DND-41 (cell line): ENCODE data around the gene SC5D.

Experiments
- ATAC-seq: fragments of 200-7000 bp; cut with Tn5 transposase; 3 replicates; pipeline ENCODE4 v1.9.1; 2021; ENCODE audit warnings: low read depth; ENCODE audit not compliant: insufficient read depth
- DNase-seq: peaks from one replicate; pipeline ENCODE4 v3.0.0-alpha.2; 2020
- H2AFZ ChIP-seq: 2 replicates; pipeline ENCODE4 v1.6.0; 2012; ENCODE audit warnings: low read depth, low read length
- H3K27ac ChIP-seq: 2 replicates; pipeline ENCODE4 v1.5.1; 2012; ENCODE audit warnings: low read length, inconsistent platforms
- H3K27me3 ChIP-seq: fragments of 200-600 bp; sonication (generic); 2 replicates; pipeline ENCODE4 v1.6.0; 2012; ENCODE audit warnings: low read length, mild to moderate bottlenecking, inconsistent platforms; ENCODE audit not compliant: insufficient read depth, poor library complexity
- H3K36me3 ChIP-seq: 2 replicates; pipeline ENCODE4 v1.5.1; 2012; ENCODE audit warnings: low read length, inconsistent platforms; ENCODE audit not compliant: insufficient read depth
- H3K4me1 ChIP-seq: 2 replicates; pipeline ENCODE4 v1.5.1; 2012; ENCODE audit warnings: mild to moderate bottlenecking, low read length; ENCODE audit not compliant: insufficient read depth
- H3K4me2 ChIP-seq: 2 replicates; pipeline ENCODE4 v1.6.0; 2012; ENCODE audit warnings: mild to moderate bottlenecking, moderate library complexity, low read length, inconsistent platforms; ENCODE audit not compliant: insufficient read depth
- H3K4me3 ChIP-seq, 2 experiments: fragments of 200-600 bp in 1 of 2; shearing (Covaris generic) in 1 of 2; 2 replicates each; pipeline ENCODE4 v1.5.1; 2012 to 2016; ENCODE audit warnings: inconsistent platforms in 2 of 2, low read length in 2 of 2, mild to moderate bottlenecking in 2 of 2, low read depth in 1 of 2, moderate library complexity in 1 of 2
- H3K79me2 ChIP-seq: 2 replicates; pipeline ENCODE4 v1.6.0; 2012; ENCODE audit warnings: low read length, inconsistent platforms; ENCODE audit not compliant: insufficient read depth
- H3K9ac ChIP-seq: 2 replicates; pipeline ENCODE4 v1.6.0; 2012; ENCODE audit warnings: low read depth, mild to moderate bottlenecking, inconsistent platforms, low read length, moderate library complexity
- H3K9me3 ChIP-seq: 2 replicates; pipeline ENCODE4 v1.5.1; 2012; ENCODE audit warnings: low read length, moderate library complexity, mild to moderate bottlenecking, inconsistent platforms; ENCODE audit not compliant: insufficient read depth, severe bottlenecking
- H4K20me1 ChIP-seq: 2 replicates; pipeline ENCODE4 v1.6.0; 2012; ENCODE audit warnings: low read length; ENCODE audit not compliant: insufficient read depth
- CTCF ChIP-seq: IDR thresholded peaks from 2 replicates; pipeline ENCODE4 v1.5.1; 2012; ENCODE audit warnings: borderline replicate concordance, low read length, moderate library complexity, mild to moderate bottlenecking; ENCODE audit not compliant: poor library complexity, severe bottlenecking; ENCODE audit errors: extremely low read depth
- EZH2 ChIP-seq: IDR thresholded peaks from 3 replicates; pipeline ENCODE4 v1.6.1; 2012; ENCODE audit warnings: borderline replicate concordance, low read depth, mild to moderate bottlenecking, moderate library complexity, low read length, inconsistent platforms; ENCODE audit not compliant: severe bottlenecking

SC5D gene

GRCh38 chr11:121347094-121347493 is 54.5 kb downstream of the SC5D start:
- no peak overlapping the region for H3K4me3 ChIP-seq
- TF ChIP-seq EZH2 (no peak), CTCF (no peak)
- H3K4me1 ChIP-seq = 0 out of 2 replicates have a peak, but pooled peaks cover 4% of the 10 kb centered on the region
- H4K20me1 ChIP-seq = no peaks in the 10 kb centered on the region
- no peak overlapping the region for H2AFZ ChIP-seq
- no peak overlapping the region for H3K4me2 ChIP-seq
- no peaks in the 10 kb centered on the region for H3K79me2 ChIP-seq
- H3K9me3 ChIP-seq = no peaks in the 10 kb centered on the region
- no peak overlapping the region for H3K9ac ChIP-seq
- no peaks in the 10 kb centered on the region for H3K36me3 ChIP-seq
- no peak for ATAC-seq
- H3K27ac ChIP-seq = no peak overlapping the region
- no peak for DNase-seq
- H3K27me3 ChIP-seq = no peaks in the 10 kb centered on the region

DNA sequence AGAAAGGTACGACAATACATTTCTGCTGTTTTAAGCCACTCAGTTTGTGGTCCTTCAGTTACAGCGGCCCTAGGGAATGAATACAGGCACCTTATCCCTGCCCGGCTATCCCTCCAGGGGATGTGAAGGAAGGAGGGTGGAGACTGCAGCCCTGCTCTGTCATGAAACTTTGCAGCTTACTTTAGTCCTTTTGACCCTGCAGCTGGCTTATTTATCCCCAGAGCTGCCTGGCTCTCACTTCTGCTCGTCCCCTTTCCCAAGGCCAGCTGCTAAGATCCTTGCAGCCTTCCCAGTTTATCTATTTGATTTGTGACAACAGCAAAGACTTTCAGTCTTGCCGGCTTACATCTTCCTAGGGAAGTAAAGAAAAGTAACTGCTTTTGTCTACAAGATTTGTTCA is 55.2 kb downstream of the SC5D start:
- H4K20me1 ChIP-seq = no peaks in the 10 kb centered on the region
- no peak overlapping the region for H2AFZ ChIP-seq
- TF ChIP-seq EZH2 (no peak), CTCF (no peak)
- no peak overlapping the region for H3K27ac ChIP-seq
- H3K79me2 ChIP-seq = no peaks in the 10 kb centered on the region
- no peaks in the 10 kb centered on the region for H3K27me3 ChIP-seq
- no peak for ATAC-seq
- H3K36me3 ChIP-seq = no peaks in the 10 kb centered on the region
- no peak overlapping the region for H3K4me3 ChIP-seq
- H3K9me3 ChIP-seq = no peaks in the 10 kb centered on the region
- H3K4me1 ChIP-seq = 0 out of 2 replicates have a peak, but pooled peaks cover 4% of the 10 kb centered on the region
- no peak overlapping the region for H3K9ac ChIP-seq
- DNase-seq = no peak
- H3K4me2 ChIP-seq = no peak overlapping the region

DNA sequence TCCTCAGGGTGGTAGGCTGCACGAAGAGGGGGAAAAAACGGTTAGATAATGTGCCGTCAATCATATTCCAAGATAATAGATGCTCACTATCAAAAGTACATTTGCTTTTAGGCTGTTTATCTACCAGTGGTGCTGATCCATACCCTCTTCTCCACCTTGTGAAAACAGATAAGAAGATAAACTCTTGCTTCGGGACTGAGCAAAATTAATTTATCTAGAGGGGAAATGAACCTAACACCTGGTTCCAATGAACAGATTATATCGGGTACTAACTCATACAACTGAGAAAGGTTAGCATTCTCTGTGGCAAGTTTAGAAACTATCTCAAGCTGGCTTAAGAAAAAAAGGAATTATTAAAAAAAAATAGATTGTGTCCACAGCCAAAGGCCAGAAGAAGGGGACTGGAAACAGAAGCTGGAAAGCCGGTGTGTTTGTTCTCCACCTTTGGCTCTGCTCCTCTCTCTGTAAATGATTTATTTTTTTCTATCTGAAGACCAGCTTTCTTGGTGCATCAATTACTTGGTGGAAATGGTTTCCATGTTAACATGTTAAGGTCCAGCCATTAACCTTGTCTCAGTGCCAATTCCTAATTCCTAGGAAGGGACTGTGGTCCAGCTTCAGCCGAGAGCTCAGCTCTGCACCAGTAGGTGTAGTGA is 55.8 kb downstream of the SC5D start:
- Histone ChIP-seq H3K4me3 (no peak overlapping the region), H3K4me1 (0 out of 2 replicates have a peak, but pooled peaks cover 4% of the 10 kb centered on the region), H3K4me2 (no peak overlapping the region), H4K20me1 (no peaks in the 10 kb centered on the region), H3K27me3 (no peaks in the 10 kb centered on the region), H3K9ac (no peak overlapping the region), H3K79me2 (no peaks in the 10 kb centered on the region), H3K27ac (no peak overlapping the region), H3K9me3 (no peaks in the 10 kb centered on the region), H3K36me3 (no peaks in the 10 kb centered on the region), H2AFZ (no peak overlapping the region)
- TF ChIP-seq CTCF (no peak), EZH2 (no peak)
- DNase-seq (no peak), ATAC-seq (no peak)

DNA sequence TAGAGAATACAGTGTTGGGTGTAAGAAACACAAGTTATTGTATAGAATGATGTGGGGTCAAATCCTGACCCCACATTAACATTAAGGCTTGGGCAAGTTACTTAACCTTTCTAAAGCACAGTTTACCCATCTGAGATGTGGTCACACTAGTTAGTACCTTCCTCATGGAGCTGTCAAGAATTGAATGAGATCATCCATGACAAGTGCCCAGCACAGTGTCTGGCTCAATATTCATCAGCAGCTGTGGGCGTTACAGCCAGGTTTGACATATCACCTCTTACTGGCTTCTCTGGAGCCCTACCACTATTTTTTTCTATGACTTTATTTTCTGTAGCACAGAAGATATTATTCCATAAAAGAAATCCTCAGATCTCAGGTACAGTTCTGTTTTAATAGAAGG is 57.2 kb downstream of the SC5D start:
- Histone ChIP-seq H3K9me3 (no peaks in the 10 kb centered on the region), H3K27ac (no peak overlapping the region), H3K4me1 (0 out of 2 replicates have a peak, but pooled peaks cover 4% of the 10 kb centered on the region), H2AFZ (no peak overlapping the region), H3K36me3 (no peaks in the 10 kb centered on the region), H4K20me1 (no peaks in the 10 kb centered on the region), H3K4me3 (no peak overlapping the region), H3K4me2 (no peak overlapping the region), H3K79me2 (no peaks in the 10 kb centered on the region), H3K9ac (no peak overlapping the region), H3K27me3 (no peaks in the 10 kb centered on the region)
- ATAC-seq (no peak), DNase-seq (no peak)
- TF ChIP-seq EZH2 (no peak), CTCF (no peak)
